ENCODE measurements around the gene CDK4. TPM values are rescaled to one million over a fixed set of nuclear protein-coding genes. Genes with fewer than 3 reads are reported as not detected.

The CDK4 gene
- total and polyA plus RNA-seq, 2 of the 4 experiments (the other 2 are of a cell fraction) = 261 to 297 TPM

- Histone ChIP-seq H3K4ac (ENCODE audit: low read depth, low read length) (no peak overlapping the region; the same call in 1 of the 2 replicates), H3K9ac (ENCODE audit: low read depth, low read length) (no peak overlapping the region), H2BK120ac (ENCODE audit: low read depth, low read length) (no peak overlapping the region), H3K9me1 (ENCODE audit: insufficient read depth, low read length) (0 out of 2 replicates have a peak, but pooled peaks cover 3% of the 10 kb centered on the region), H2AK9ac (replicated peaks; ENCODE audit: low read depth, low read length, poor library complexity) (peak overlapping the region; percentile 52), H3K23ac (ENCODE audit: low read depth, low read length) (peak overlapping the region; percentile 35), H3K79me1 (ENCODE audit: low read depth in 1 of 2, low read length in 2 of 2) (no peaks in the 10 kb centered on the region), H4K8ac (ENCODE audit: low read depth in 2 of 2, low read length in 2 of 2) (no peak overlapping the region), H3K4me1 (ENCODE audit: control insufficient read depth, insufficient read depth, low read length) (peaks cover 8% of the 10 kb centered on the region; the same call in 1 of the 2 replicates), H3K14ac (replicated peaks; ENCODE audit: low read depth, low read length) (0 out of 2 replicates have a peak overlapping the region, but pooled peaks have one; percentile 29), H4K91ac (ENCODE audit: insufficient read depth, low read depth, low read length) (no peak overlapping the region), H3K27me3 (ENCODE audit: control insufficient read depth, insufficient read depth, low read length) (peaks cover 43% of the 10 kb centered on the region), H2BK20ac (ENCODE audit: low read depth, low read length) (no peak overlapping the region), H3K56ac (ENCODE audit: extremely low read depth, insufficient read depth, low read length) (no peak overlapping the region), H3K18ac (ENCODE audit: low read depth, low read length) (no peak overlapping the region), H3K4me3 (ENCODE audit: insufficient read depth, low read depth, low read length) (peak overlapping the region; percentile 35), H2AFZ (replicated peaks; ENCODE audit: low read length, poor library complexity) (peak overlapping the region; percentile 82), H2BK5ac (ENCODE audit: low read depth, low read length, poor library complexity, severe bottlenecking) (no peak overlapping the region), H4K20me1 (ENCODE audit: insufficient read depth, low read length) (no peaks in the 10 kb centered on the region), H3K36me3 (ENCODE audit: control insufficient read depth, insufficient read depth, low read length) (peaks cover 1% of the 10 kb centered on the region; the same call in 1 of the 2 replicates), H3K9me3 (ENCODE audit: control insufficient read depth, insufficient read depth, low read length) (peaks cover 2% of the 10 kb centered on the region; the same call in 1 of the 2 replicates), H3K27ac (ENCODE audit: insufficient read depth, low read length) (no peak overlapping the region), H4K5ac (ENCODE audit: low read depth, low read length) (no peak overlapping the region), H2AK5ac (ENCODE audit: low read depth, low read length) (no peak overlapping the region), H3K4me2 (ENCODE audit: low read depth, low read length) (peak overlapping the region; percentile 68), H2BK15ac (ENCODE audit: low read depth, low read length) (no peak overlapping the region)
- DNase-seq (peak; percentile 17), ATAC-seq (ENCODE audit: low read depth) (peak; percentile 74)
- ChIA-PET POLR2A (ENCODE audit: unreplicated experiment) (no interaction called here), CTCF (no interaction called here)
- in situ Hi-C loops (cut with MboI; ENCODE audit: low sequenced_read_pairs) = no loop called here
- dilution Hi-C loops (cut with HindIII; ENCODE audit: low sequenced_read_pairs, unreplicated experiment) = no loop called here
- TF ChIP-seq POLR2A (IDR thresholded peaks at IDR 0.05; ENCODE audit: low read depth, low read length) (no peak), CTCF (conservative IDR thresholded peaks at IDR 0.05; ENCODE audit: low read depth, low read length) (peak; percentile 31), RCOR1 (IDR thresholded peaks at IDR 0.05; ENCODE audit: insufficient replicate concordance, low read length) (no peak)
- WGBS, 2 experiments (ENCODE audit: extremely low coverage in 2 of 2, insufficient read length in 1 of 2) = 2% methylated on average over 34 of the region's 60 CpGs; no CpG with 5 or more reads in 1 of the 2 experiments
- no TSS peak for BruUV-seq (replicated peaks)
- intact Hi-C loops (cut with micrococcal nuclease) = no loop called here
Observed at GRCh38 chr12:57765003-57765697, 13.0 kb upstream of the CDK4 start.

Measured in IMR-90 (cell line).